Glomerular visceral epithelial cell (primary cell): ENCODE measurements around the gene PITPNM3.

Experiments
- DNase-seq: peaks from one replicate; pipeline ENCODE4 v3.0.0-alpha.2; 2016; ENCODE audit errors: extremely low spot score

The PITPNM3 gene

DNA sequence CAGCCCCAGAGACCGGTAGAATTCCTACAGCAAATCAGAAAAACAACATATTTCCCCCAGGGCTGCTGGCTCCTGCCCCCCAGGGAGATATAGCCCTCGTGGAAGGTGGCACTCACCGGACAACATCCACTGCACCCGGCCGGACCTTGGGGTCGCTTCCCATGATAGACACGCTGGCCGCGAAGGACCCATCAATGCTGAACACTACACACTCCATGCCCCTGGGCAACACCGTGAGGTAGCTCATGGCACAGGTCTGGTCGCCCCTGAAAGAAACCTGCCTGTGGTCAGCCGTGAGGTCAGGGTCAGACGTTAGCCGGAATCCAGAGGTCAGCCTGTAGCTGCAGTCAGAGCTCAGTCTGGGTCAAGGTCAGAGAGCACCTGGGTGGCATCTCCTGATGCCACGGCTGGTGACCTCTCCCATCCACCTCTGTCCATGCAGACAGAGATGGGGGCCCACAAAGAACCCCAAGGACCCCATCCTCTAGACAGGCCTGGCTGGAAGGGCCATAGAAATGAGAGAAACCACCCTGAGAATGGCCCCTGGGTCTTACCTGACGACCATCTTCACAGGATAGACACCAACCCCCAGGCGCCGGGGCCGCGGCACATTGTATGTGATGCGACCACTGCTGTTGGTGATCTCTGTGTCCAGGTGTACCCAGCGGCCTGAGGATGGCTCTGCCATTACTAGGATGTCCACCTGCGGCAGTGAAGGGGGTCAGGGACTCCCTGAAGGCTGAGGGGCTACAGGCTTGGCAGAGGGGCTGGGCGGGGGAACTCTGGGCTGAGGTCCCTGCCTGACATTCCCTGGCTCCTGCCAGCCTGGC lies 92.5 kb downstream of the PITPNM3 start:
- DNase-seq: no peak

DNA sequence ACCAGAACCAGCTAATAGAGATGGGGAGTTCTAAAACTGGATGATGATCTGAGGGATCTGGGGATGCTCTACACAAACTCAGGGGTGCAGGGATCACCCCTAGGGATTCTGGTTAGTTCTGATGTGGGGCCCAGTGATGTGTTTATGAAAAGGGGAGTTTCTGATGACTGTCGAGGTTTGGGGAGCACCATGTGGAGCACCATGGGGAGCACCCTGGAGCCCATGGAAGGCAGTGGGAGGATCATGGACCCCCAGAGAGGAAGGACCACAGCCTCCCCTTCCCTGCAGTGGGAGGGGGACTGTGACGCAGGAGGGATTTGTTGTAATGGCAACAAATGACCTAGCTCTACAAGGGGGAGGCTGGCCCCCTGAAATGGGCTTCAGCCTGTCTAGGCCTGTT lies 93.7 kb downstream of the PITPNM3 start:
- DNase-seq: no peak

DNA sequence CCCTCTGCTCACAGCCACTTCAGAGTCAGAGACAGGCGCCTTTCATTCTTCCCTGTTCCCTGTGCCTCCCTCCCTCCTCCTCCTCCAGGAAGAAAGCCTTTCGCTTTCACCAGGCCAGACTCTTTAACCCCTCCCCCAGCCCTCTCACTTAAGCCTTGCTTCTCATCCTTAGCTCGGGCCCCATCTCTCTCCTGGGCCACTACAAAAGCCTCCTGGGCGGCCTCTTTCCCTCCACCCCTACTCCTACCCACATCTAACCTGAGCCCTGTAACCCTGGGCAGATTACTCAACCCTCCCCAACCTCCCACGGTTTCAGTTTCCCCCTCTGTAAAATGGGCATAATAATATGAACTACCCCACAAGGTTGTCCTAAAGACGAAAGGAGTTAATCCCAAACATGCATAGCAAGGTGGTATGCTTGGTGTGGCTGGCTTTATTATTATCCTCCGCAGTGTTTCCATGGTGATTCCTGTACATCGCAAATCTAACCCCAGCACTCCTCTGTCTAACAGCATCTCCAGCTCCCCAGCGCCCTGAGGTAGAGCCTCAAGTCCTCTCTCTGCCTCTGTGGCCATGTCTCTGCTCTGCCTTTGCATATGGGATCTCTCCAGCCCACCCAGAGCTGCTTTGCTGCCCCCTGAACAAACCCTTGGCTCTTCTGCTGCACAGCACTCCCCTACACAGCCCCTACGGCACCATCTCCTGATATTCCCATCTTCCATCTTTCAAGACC lies 94.4 kb downstream of the PITPNM3 start:
- DNase-seq: no peak

DNA sequence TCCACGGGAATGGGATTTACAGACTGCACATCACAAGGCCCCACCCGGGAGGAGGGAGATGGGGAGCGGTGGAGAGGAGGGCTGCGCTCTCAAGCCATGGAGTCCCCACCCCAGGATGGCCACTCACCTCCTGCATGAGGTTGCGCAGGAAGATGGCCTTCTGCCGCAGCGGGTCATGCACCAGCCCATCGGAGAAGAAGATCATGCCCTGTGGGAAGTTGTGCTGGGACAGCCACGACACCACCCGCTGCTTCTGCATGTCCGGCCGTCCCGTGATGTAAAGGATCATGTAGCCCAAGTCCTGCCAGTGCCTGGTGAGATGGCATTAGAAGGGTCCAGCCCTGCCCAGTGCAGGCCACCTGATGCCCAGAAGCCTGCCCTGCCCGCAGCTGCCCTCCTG lies 95.1 kb downstream of the PITPNM3 start:
- DNase-seq: no peak

DNA sequence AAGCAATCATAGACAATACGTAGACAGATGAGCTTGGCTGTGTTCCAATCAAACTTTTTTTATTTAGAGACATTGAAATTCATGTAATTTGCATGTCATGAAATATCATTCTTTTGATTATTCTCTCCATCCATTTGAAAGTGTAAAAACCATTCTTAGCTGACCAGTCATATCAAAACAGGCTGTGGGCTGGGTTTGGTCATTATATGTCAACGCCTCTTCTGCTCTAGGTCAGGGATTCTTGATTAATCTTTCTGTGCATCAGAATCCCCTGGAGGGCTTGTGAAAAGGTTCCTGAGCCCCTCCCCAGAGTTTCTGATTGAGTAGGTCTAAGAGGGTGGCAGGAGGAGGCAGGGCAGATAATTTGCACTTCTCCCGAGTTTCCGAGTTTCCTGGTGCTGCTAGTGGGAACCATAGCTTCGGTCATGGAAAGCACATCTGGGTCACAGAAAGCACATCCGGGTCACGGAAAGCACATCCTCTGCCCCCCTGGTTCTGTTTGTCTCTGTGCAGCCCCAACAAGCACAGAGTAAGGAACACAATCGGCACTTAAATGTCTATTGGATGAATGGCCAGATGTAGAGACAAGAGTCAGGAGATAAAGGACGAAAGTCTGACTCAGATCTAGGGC lies 95.7 kb downstream of the PITPNM3 start:
- DNase-seq: no peak

DNA sequence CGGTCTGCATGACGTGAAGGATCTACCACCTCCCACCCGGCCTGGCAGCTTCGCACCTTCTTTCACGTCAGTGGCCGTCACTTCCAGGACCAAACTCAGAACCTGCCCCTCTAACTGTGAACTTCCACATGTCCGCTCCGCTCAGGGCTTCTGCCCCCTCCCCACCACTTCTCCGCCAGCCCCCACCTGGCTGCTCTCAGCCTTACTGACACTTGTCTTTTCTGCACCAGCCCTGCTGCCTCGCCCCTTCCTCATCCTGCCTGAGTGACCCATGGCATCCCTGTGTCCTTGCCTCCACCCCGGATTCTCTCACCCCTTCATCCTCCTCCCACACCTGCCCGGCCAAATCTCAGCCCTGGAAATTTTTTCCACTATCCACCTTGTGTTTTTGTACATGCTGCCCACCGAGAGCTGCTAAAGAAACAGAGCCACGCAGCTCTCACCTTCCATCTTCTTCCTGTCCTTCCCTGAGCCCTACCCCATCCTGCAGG lies 97.8 kb downstream of the PITPNM3 start:
- DNase-seq: no peak

DNA sequence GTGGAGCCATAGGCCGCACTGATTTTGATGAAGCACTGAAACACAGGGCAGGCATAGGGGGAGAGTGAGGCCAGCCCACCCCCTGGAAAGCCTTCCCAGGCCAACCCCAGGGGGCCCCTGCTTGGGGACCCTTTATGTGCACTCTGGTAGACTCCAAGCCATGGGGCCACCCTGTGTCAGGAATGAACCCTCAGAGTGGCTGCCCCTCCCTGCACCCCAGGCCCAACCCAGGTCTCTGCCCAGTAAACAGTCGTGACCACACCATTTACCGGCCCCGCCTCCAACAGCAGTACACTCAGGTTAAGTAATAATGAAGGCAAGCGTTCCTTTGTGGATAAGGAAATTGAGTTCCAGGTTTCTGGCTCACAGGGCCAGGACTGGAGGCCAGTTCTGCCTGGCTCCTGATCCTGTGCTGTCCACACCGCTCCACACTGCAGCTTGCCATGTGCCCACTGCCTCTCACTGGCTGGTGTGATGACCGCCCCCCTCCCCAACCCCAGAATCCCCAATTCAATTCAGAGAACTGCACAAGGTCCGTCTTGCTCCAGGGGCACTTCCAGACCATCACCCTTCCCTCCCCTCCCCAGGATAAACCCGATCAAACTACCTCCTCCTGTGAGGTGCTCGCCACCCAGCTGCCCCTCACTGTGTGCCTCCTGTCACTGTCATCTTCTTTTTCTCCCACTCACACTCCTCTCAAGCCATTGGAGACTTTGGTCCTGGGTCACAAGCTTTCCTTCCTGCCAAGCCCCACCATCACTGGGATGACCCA lies 98.5 kb downstream of the PITPNM3 start:
- no peak for DNase-seq

DNA sequence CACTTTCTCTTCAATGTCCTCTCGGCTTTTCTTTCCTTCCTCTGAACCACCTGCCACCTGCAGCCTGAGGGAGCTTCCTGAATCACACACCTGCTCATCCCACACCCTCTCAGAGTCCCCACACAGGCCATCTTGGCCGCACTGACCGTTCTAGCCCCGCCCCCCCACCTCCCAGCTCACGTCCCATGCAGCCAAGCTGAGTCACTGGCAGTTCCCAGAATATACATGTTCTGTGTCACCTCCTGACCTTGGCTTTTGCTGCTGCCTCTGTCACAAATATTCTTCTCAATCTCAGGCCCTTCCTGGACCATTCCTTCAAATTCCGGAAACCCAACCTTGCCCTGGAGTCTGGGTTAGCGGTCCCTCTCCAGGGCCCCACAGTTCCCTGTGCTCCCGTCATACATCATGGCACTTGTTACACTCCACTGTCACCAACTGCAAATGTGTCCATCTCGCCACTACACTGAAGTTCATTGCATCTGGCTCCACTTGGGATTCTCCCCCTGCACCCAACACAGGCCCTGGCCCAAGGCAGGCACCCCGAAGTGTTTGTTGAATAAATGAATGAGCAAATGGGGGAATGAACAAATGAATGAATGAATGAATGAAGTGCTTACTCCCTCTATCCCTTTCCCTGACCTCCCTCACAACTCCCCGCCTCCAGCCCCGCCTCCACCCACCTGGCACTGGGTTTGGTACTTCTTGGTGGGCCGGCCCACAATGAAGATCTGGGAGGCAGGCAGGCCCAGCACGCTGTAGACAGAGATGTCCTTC lies 99.3 kb downstream of the PITPNM3 start:
- peak; percentile 49 for DNase-seq

DNA sequence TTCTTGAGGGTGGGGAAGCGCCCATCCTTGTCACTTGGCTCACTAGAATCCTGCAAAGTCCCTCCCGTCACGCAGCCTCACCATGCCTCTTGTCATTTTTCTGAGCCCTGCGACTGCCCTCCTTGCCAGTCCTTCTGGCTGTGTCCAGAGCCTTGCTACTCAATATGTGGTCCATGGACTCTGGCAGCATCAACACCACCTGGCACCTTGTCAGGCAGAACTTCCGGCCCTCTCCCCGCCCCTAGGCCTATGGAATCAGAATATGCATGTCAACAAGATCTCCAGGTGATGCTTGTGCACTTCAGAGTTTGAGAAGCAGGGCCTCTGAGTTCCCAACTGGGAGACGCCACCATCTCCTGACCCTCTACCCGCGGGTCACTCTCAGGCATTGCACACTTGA lies 100.0 kb downstream of the PITPNM3 start:
- DNase-seq: no peak

DNA sequence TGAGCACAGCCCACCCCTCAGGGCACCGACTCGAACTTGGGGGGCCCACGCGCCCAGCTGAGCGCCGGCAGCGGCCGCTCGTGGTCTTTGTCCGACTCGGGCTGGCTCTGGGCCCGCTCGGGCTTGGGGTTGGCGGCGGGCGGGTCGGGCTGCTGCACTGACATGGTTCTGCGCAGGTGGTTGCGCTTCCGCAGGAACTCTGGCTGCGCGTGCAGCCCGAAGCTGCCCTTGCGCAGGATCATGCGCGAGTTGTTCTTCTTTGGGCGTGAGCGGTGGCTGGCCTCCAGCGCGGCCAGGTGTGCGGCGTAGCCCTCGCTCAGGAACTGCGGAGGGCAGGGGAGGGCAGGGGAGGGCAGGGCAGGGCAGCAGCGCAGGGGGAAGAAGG lies 101.0 kb downstream of the PITPNM3 start:
- DNase-seq: no peak

DNA sequence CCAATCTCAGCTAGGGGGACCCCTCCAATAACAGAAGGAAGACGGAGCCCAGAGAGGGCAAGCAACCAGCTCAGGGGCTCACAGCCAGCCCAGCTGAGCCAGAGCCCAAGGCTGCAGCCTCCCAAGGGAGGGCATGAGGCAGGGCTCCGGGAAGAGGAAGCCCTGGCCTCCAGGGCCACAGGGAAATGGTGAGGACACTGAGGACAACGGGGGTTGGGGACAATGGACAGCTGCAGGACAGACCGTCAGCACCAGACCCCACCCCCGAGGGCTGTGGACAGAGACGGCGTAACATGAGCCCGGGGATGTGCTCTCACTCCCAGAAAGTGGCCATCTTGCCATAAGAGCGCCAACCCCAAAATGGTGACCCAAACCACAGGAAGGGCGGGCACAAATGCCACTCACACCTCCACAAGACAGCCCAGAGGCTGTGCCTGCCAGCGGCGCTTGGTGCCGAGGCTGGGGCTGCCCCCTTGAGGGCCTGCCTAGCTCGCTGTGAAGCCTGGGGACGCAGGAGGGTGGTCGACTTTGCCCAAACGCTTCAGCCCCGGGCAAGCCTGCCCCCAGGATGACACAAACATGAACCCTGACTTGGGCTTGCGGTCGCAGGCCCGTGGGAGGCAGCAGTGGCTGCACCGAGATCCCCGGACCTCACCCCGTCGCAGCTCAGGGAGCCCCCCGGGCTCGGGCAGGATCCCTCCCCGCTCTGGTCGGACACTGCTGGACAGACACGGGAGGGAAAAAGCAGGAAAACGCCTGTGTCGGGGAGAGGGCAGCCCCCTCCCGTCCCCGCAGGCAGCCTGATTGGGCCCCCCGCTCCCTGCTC lies 101.6 kb downstream of the PITPNM3 start:
- no peak for DNase-seq

DNA sequence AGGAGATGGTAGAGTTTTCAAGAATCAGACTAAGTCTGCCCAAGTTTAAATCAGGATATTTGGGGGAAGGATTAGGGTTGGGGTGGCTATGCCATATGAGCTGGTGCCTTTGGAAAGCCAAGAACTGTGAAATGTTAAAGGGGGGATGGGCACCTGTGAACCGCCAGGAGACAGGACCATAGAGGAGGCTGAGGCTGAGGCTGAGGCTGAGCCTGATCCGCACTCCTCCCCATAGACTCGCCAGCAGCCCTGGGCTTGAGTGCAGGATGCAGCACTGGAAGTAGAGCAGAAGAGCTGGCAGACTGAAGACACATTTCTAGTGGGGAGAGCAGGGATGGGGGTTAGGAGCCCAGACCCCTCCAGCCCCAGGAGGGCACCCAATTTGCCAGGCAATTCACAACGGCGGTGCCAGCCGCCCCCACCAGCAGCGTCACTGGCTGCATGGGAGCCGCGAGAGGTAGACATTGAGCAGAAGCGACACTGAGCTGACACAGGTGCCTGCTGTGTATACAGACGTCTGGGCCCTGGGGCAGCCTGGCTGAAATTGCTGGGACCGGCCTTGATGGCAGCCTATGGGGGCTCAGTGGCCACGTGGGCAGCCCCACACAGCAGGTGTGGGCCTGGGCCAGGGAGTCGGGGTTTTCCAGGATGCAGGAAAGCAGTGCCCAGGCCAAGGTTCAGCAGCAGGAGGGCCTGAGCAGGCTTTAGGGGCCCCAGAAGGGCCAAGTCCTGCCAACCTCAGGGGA lies 102.9 kb downstream of the PITPNM3 start:
- no peak for DNase-seq

DNA sequence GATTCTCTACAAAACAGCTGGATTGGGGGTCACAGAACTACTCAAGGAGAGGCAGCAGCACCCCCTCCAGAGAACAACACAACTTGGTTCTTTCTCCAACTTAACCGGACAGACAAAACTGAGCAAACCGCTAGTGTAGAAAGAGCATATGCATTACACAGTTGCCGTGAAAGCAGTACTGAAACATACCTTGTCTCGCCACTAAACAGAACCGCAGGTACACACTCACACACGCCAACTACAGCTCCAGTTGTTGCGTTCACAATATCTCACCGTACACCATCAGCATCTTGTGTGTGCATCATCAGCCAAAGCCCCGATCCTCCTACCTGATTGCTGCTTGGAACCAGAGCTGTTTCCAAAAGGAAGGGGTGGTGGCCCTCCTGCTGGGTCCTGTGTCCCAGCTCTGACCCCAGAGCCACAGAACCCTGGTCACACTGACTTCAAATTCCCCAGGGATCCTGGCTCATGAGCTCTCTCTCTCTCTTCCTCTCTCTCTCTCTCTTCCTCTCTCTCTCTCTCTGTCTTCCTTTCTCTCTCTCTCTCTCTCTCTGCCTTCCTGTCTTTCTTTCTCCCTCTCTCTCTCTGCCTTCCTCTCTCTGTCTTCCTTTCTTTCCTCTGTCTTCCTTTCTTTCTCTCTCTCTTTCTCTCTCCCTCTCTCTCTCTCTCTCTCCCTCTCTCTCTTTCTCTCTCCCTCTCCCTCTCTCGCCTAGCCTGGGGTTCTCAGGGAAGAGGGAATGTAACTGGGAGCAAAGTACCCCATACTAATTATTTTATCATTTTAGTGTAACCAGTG lies 103.7 kb downstream of the PITPNM3 start:
- no peak for DNase-seq

DNA sequence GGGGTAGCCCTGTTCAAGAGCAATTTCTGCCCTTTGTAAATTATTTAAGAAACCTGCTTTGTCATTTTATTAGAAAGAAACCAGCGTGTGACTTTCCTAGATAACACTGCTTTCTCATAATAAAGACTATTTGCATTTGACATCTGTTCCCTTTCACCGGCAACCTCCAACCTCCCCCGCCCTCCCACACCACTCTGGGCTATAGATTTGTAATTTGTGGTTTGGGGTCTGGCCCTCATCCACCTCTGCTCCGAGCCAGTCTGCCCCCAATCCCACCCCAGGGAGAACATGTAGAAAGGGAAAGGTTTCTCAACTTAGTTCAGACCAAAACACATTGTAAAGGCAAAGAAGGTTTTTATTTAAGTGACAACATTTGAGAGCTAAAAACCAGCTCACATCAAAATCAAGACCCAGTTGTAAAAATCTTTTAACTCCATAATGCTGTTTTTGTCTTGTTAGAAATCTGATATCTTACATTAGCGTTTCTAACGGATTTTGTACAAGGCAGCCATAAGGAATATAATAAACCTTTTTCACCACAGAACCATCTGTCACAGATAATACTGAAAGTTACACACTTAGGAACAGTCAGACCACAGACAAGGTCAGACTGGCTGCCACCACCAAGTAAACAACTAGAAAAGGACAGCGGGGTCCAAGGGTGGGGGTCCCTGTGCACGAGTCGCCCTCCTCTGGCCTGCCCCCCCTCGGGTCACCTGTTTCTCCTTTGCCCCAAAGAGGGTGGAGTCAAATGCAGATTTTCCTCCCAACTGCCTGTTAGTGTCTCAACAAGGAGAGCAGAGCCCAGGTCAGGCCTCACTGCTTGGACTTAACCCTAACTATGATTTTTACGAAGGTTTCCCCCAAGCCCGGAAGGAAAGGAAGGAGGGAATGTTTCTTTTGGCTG lies 105.2 kb downstream of the PITPNM3 start:
- DNase-seq: no peak

DNA sequence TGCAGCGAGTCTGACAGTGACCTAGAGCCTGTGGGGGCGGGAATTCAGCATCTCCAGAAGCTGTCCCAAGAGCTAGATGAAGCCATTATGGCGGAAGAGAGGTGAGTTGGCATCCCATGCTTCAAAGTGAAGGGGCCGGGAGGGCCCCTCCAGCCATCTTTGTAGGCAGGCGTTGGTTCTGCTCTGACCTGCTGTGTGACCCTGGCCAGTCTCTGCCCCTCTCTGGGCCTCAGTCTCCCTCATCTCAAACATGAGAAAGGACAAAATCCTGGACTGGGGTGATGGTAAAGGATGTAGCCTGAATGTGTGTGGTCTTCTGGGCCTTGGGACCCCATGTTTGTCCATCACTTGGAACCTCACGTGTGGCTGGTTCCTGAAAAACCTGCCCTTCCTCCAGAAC lies 107.0 kb downstream of the PITPNM3 start:
- DNase-seq: no peak

DNA sequence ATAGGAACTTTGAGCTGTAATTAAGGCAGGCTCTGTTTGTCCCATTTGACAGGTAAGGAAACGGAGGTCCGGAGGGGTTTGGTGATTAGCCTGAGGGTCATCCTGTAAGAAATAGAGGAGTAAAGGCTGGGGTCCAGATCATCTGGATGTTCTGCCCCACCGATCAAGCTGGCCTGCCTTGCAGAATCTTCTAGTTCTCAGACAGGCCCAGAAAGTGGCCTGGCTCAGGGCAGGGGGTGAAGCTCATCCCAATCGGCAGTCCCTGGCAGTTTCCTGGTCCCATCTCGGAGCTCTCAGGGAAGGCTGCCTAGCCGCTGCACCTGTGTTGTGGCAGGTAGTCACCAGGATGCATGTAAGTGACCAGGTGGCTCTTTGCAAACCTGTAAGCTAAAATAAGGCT lies 107.9 kb downstream of the PITPNM3 start:
- DNase-seq: no peak

DNA sequence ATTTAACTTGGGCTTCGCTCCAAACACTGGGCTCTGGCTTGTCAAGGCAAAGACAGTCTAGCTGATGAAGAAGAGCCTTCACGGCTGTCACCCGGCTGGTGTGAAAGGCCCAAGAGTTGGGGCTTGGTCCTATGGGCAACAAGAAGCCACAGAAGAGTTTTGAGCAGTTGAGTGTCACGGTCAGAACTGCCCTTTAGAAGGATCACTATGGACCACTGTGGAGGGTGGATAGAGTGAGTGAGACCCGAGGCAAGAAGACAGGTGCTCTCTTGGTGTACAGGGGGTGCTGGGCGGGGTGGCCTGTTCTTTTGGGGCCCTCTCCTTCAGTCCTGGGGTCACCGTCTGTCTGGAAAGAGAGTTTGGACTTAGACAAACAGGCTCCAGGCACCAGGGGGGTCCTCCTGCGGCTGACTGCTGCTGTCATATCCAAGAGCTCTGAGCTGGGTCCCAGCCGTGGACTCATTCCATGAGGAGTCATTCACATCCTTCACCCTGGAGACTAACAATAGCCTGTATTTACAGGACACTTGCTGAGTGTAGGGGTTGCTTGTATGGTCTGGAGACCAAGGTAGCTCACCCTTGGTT lies 109.7 kb downstream of the PITPNM3 start:
- no peak for DNase-seq
